CD4-positive, CD25-positive, alpha-beta regulatory T cell (primary cell): ENCODE measurements around the gene CTRB1. TPM values are rescaled to one million over a fixed set of nuclear protein-coding genes. Genes with fewer than 3 reads are reported as not detected.

Experiments
- ATAC-seq, 2 donors: fragments of 150-1000 bp; cut with Tn5 transposase; one replicate each; pipeline ENCODE4 v1.10.0; 2021; ENCODE audit warnings: low read depth in 2 of 2, moderate number of reproducible peaks in 2 of 2, moderate library complexity in 1 of 2
- DNase-seq, 3 donors: peaks; one replicate each; pipeline versions ENCODE4 v3.0.0 to v3.0.0-alpha.2; 2012 to 2022; ENCODE audit warnings: mixed read lengths in 1 of 3
- H3K27ac ChIP-seq: one replicate; pipeline ENCODE4 v1.7.0; 2013; ENCODE audit warnings: mild to moderate bottlenecking, low read length; ENCODE audit not compliant: insufficient read depth, poor library complexity, severe bottlenecking
- H3K27me3 ChIP-seq: one replicate; pipeline ENCODE4 v1.7.0; 2013; ENCODE audit warnings: low read length; ENCODE audit not compliant: control insufficient read depth, insufficient read depth
- H3K36me3 ChIP-seq: one replicate; pipeline ENCODE4 v1.7.0; 2013; ENCODE audit warnings: mild to moderate bottlenecking, low read length, moderate library complexity; ENCODE audit not compliant: control insufficient read depth, insufficient read depth
- H3K4me1 ChIP-seq: 2 replicates; pipeline ENCODE4 v1.7.0; 2013; ENCODE audit warnings: mild to moderate bottlenecking, low read length; ENCODE audit not compliant: insufficient read depth, control insufficient read depth, poor library complexity, severe bottlenecking
- H3K4me3 ChIP-seq: one replicate; pipeline ENCODE4 v1.7.0; 2013; ENCODE audit warnings: low read depth, mild to moderate bottlenecking, low read length, moderate library complexity
- H3K9me3 ChIP-seq, 2 experiments: 1 replicate in 1 of 2; 2 replicates in 1 of 2; pipeline ENCODE4 v1.7.0; 2013; ENCODE audit warnings: low read length in 2 of 2, mild to moderate bottlenecking in 1 of 2, moderate library complexity in 1 of 2; ENCODE audit not compliant: control insufficient read depth in 2 of 2
- H3K27ac Mint-ChIP-seq, 3 donors: one replicate each; pipeline ENCODE4 v1.8.0; 2020 to 2022; ENCODE audit warnings: mild to moderate bottlenecking in 3 of 3, mixed read lengths in 3 of 3, moderate library complexity in 2 of 3
- H3K27me3 Mint-ChIP-seq: one replicate; pipeline ENCODE4 v1.8.0; 2022; ENCODE audit warnings: mild to moderate bottlenecking, mixed read lengths
- H3K36me3 Mint-ChIP-seq: one replicate; pipeline ENCODE4 v1.8.0; 2020; ENCODE audit warnings: mixed read lengths
- H3K4me1 Mint-ChIP-seq, 4 donors: one replicate each; pipeline ENCODE4 v1.8.0; 2020 to 2022; ENCODE audit warnings: mixed read lengths in 4 of 4, mild to moderate bottlenecking in 1 of 4
- H3K4me3 Mint-ChIP-seq, 4 donors: one replicate each; pipeline ENCODE4 v1.8.0; 2020 to 2022; ENCODE audit warnings: mild to moderate bottlenecking in 4 of 4, mixed read lengths in 4 of 4, moderate library complexity in 3 of 4
- H3K9me3 Mint-ChIP-seq, 7 donors: one replicate each; pipeline ENCODE4 v1.8.0; 2020 to 2022; ENCODE audit warnings: mixed read lengths in 7 of 7, mild to moderate bottlenecking in 3 of 7, moderate library complexity in 2 of 7
- polyA plus RNA-seq, 4 donors: library from polyadenylated mRNA; unstranded; fragments of 300-500 nt; fragmentation: Illumina TruSeq; gene quantifications; one replicate each; pipeline ENCODE4 v1.2.3, GENCODE V29; 2021
- total RNA-seq: library from RNA; stranded (reverse); gene quantifications from one replicate; pipeline ENCODE4 v1.2.3, GENCODE V29; 2022

CTRB1 gene
- total and polyA plus RNA-seq, 5 donors from 2014 or later = not detected

GRCh38 chr16:75228143-75228976, 9.6 kb downstream of the CTRB1 start:
- Histone ChIP-seq H3K27me3 (no peaks in the 10 kb centered on the region), H3K4me1 (no peaks in the 10 kb centered on the region), H3K4me3 (no peak overlapping the region), H3K36me3 (no peaks in the 10 kb centered on the region), H3K27ac (no peak overlapping the region), H3K9me3 (no peaks in the 10 kb centered on the region)
- Mint-ChIP-seq H3K4me3 (no peak overlapping the region), H3K9me3 (no peaks in the 10 kb centered on the region), H3K4me1 (no peaks in the 10 kb centered on the region), H3K27me3 (no peaks in the 10 kb centered on the region), H3K36me3 (no peaks in the 10 kb centered on the region), H3K27ac (no peak overlapping the region)
- ATAC-seq = no peak
- no peak for DNase-seq

DNA sequence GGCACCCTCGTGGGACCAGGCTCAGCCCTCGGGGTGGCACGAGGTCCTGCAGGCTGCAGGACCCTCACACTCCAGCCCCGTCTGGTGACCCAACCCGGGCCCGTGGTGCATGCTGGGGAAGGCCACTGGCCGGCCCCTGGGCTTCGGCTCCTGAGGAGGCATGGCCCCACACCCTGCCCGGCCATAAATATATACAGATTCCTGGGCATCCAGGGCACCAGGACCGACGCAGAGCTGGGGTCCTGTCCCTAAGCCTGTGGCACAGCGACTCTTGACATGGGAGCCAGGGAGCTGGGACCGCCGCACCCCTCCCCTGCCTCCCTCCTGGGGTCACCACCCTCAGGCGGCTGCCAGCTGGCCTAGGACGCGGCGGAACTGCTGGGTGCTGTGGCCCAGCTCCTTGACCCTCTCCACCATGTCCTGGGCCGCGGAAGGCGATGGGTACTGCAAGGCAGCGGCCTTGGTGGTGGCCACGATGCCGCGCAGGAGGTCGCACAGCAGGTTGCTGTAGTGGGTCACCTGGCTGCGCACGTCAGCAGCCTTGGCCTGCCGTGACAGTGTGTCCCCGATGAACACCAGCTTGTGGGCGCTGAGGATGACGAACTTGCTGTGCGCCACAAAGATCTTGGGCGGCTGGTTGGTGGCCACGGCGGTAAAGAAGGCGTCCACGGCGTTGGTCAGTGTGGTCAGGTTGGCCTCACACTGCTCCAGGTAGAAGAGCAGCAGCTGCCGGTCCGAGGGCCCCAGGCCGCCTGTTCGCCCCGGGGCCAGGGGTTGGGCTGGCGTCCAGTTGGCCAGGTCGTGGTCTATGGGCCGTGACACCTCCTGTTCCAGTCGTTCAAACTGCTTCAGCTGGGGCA, 10.6 kb downstream of the CTRB1 start:
- no peak overlapping the region for H3K27ac Mint-ChIP-seq
- H3K9me3 ChIP-seq = no peaks in the 10 kb centered on the region
- ATAC-seq (no peak), DNase-seq (no peak)
- no peaks in the 10 kb centered on the region for H3K27me3 ChIP-seq
- H3K36me3 ChIP-seq = no peaks in the 10 kb centered on the region
- no peak overlapping the region for H3K4me3 ChIP-seq
- H3K4me1 ChIP-seq = no peaks in the 10 kb centered on the region
- no peak overlapping the region for H3K4me3 Mint-ChIP-seq
- no peaks in the 10 kb centered on the region for H3K27me3 Mint-ChIP-seq
- no peaks in the 10 kb centered on the region for H3K36me3 Mint-ChIP-seq
- peaks cover 0 to 3% (median 2%) of the 10 kb centered on the region in 4 donors for H3K4me1 Mint-ChIP-seq
- H3K9me3 Mint-ChIP-seq = no peaks in the 10 kb centered on the region
- H3K27ac ChIP-seq = no peak overlapping the region

DNA sequence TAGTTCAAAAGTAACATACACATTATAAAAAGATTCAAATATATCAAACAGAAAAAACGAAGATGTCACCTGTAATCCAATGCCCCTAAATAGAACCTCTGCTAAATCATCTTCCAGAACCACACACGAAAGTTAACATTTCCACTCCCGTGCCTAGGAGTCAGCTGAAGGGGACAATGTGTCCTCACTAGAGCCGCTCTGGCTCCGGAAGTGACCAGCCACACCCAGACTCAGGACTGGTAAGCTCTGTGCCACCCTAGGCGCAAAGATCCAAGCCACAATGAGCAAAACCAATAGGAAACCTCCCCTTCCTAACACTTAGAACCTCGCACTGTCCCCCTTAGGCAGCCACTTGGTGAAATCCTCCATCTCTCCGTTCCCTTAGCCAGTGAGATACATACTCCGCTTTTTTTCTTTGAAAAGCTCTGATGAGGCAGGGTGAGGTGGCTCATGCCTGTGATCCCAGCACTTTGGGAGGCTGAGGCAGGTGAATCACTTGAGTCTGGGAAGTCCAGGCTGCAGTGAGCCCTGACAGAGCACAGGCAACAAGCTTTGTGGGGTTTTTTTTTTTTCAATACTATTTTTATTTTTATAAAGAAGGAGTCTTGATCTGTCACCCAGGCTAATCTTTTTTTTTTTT, 11.8 kb downstream of the CTRB1 start:
- Histone ChIP-seq H3K27me3 (no peaks in the 10 kb centered on the region), H3K27ac (no peak overlapping the region), H3K4me3 (no peak overlapping the region), H3K9me3 (no peaks in the 10 kb centered on the region), H3K4me1 (no peaks in the 10 kb centered on the region), H3K36me3 (no peaks in the 10 kb centered on the region)
- no peak for ATAC-seq
- Mint-ChIP-seq H3K4me1 (peaks cover 0 to 4% (median 2%) of the 10 kb centered on the region in 4 donors), H3K4me3 (no peak overlapping the region), H3K27ac (peak overlapping the region in 1 of 3 donors; percentile 52), H3K36me3 (no peaks in the 10 kb centered on the region), H3K9me3 (no peaks in the 10 kb centered on the region), H3K27me3 (no peaks in the 10 kb centered on the region)
- DNase-seq = no peak

DNA sequence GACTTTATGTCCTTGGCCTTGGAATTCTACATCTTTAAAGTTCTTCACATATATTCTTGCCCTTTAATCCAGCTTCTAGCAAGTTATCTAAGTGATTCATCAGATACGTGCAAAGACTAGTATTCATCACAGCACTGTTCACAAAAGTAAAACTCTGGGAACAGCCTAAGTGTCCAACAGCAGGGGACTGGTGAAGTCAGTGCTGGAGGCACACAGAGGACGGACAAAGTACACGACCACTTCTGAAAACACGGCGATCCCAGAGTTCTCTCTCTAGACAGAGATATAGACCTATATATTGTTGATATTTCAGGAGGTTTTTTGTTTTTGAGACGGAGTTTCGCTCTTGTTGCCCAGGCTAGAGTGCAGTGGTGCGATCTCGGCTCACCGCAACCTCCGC, 12.8 kb downstream of the CTRB1 start:
- Mint-ChIP-seq H3K4me3 (no peak overlapping the region), H3K27me3 (no peaks in the 10 kb centered on the region), H3K27ac (no peak overlapping the region), H3K4me1 (peaks cover 0 to 4% (median 2%) of the 10 kb centered on the region in 4 donors), H3K9me3 (no peaks in the 10 kb centered on the region), H3K36me3 (no peaks in the 10 kb centered on the region)
- H3K27ac ChIP-seq = no peak overlapping the region
- no peaks in the 10 kb centered on the region for H3K36me3 ChIP-seq
- H3K9me3 ChIP-seq = no peaks in the 10 kb centered on the region
- H3K4me1 ChIP-seq = no peaks in the 10 kb centered on the region
- ATAC-seq = no peak
- no peak overlapping the region for H3K4me3 ChIP-seq
- DNase-seq = no peak
- H3K27me3 ChIP-seq = no peaks in the 10 kb centered on the region

DNA sequence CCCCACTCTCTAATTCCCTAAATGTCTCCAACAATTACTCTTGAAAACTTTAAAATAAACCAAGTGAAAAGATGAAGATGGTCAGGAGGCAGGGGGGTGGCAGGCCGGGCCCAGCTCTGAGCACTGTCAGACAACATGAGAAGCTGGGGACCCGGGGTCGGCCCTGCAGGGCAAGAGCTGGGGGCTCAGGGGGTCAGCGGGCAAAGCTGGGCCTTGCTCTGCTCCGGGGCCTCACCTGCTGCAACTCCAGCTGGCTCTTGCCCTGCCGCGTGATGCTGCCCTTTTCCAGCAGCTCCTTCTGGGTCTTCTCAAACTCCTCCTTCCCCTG, 14.8 kb downstream of the CTRB1 start:
- H3K27ac ChIP-seq = no peak overlapping the region
- H3K4me1 ChIP-seq = no peaks in the 10 kb centered on the region
- no peaks in the 10 kb centered on the region for H3K9me3 ChIP-seq
- no peak overlapping the region for H3K4me3 ChIP-seq
- Mint-ChIP-seq H3K9me3 (no peaks in the 10 kb centered on the region), H3K27ac (peak overlapping the region in 1 of 3 donors; percentile 52), H3K36me3 (no peaks in the 10 kb centered on the region), H3K27me3 (no peaks in the 10 kb centered on the region), H3K4me1 (peaks cover 0 to 4% (median 2%) of the 10 kb centered on the region in 4 donors), H3K4me3 (no peak overlapping the region)
- DNase-seq (no peak), ATAC-seq (no peak)
- H3K36me3 ChIP-seq = no peaks in the 10 kb centered on the region
- H3K27me3 ChIP-seq = no peaks in the 10 kb centered on the region

- peaks cover 0 to 4% (median 2%) of the 10 kb centered on the region in 4 donors for H3K4me1 Mint-ChIP-seq
- no peaks in the 10 kb centered on the region for H3K27me3 Mint-ChIP-seq
- H3K9me3 Mint-ChIP-seq = no peaks in the 10 kb centered on the region
- no peak overlapping the region for H3K27ac Mint-ChIP-seq
- H3K9me3 ChIP-seq = no peaks in the 10 kb centered on the region
- no peaks in the 10 kb centered on the region for H3K4me1 ChIP-seq
- H3K36me3 ChIP-seq = no peaks in the 10 kb centered on the region
- H3K36me3 Mint-ChIP-seq = no peaks in the 10 kb centered on the region
- H3K27me3 ChIP-seq = no peaks in the 10 kb centered on the region
- H3K4me3 Mint-ChIP-seq = no peak overlapping the region
- no peak overlapping the region for H3K4me3 ChIP-seq
- H3K27ac ChIP-seq = no peak overlapping the region
- DNase-seq (no peak), ATAC-seq (no peak)
Measured at GRCh38 chr16:75234856-75235696, 16.3 kb downstream of the CTRB1 start.

DNA sequence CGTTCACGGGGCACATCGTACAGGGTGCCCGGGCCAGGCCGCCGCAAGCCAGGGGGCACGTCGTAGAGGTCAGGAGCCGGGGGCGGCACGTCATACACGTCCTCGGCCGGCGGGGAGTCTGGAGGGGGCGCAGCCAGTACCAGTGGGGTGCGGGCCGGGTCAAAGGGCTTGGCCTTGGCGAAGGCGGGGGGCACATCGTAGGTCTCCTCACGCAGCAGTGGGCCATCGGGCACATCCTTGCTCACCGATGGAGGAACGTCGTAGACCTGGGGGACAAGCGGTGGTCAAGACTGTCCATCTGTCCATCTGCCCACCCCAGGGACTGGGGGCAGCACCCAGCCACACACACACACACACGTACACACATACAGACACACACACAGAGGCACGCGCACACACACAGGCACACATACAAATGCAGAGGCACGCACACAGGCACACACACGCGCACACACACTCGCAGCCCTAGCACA, 17.0 kb downstream of the CTRB1 start:
- H3K4me3 Mint-ChIP-seq = no peak overlapping the region
- Histone ChIP-seq H3K27ac (no peak overlapping the region), H3K4me1 (no peaks in the 10 kb centered on the region), H3K9me3 (no peaks in the 10 kb centered on the region), H3K36me3 (no peaks in the 10 kb centered on the region), H3K27me3 (no peaks in the 10 kb centered on the region), H3K4me3 (no peak overlapping the region)
- H3K36me3 Mint-ChIP-seq = no peaks in the 10 kb centered on the region
- no peaks in the 10 kb centered on the region for H3K27me3 Mint-ChIP-seq
- ATAC-seq (no peak), DNase-seq (no peak)
- peak overlapping the region in 1 of 3 donors; percentile 72 for H3K27ac Mint-ChIP-seq
- H3K4me1 Mint-ChIP-seq = peaks cover 0 to 4% (median 2%) of the 10 kb centered on the region in 4 donors
- H3K9me3 Mint-ChIP-seq = no peaks in the 10 kb centered on the region
